HCT116 (cell line): ENCODE results near the gene TTC33. TPM values are rescaled to one million over a fixed set of nuclear protein-coding genes. Genes with fewer than 3 reads are reported as not detected.
"Not testable (repeated sequence)": the region's sequence is repeated elsewhere in the genome, so short reads cannot be mapped to it uniquely, and the experiment has no call there.

Experiments used
- ATAC-seq: fragments of 200-7000 bp; cut with Tn5 transposase; 2 replicates; pipeline ENCODE4 v1.9.1; 2020; ENCODE audit warnings: mild to moderate bottlenecking, moderate library complexity
- BruUV-seq: library from RNA; stranded (reverse); fragments of 400-500 nt; replicated peaks from 2 replicates; lab custom pipeline; 2021; lab: Mats Ljungman, UMichigan
- CTCF ChIA-PET: fragments of 300-600 bp; sonication (Branson Sonifier 250); formaldehyde crosslinking; loops from one replicate; lab custom pipeline; 2021; ENCODE audit warnings: antibody characterized with exemption; lab: Charles Lee
- POLR2A ChIA-PET: fragments of 300-600, 350-600 bp; sonication (Branson Sonifier 250); formaldehyde crosslinking; loops from one replicate; lab custom pipeline; 2021; ENCODE audit warnings: antibody characterized with exemption; lab: Charles Lee
- RAD21 ChIA-PET, 2 experiments: fragments of 300-600 bp; sonication (Branson Sonifier 250); formaldehyde crosslinking; loops; one replicate each; lab custom pipeline; 2023; ENCODE audit warnings: low total read pairs in 2 of 2; ENCODE audit not compliant: uncharacterized antibody in 2 of 2, unreplicated experiment in 2 of 2, low non-redundant PET in 1 of 2; lab: Charles Lee
- DNase-seq: peaks from one replicate; pipeline ENCODE4 v3.0.0-alpha.2; 2010; ENCODE audit warnings: low read depth, low spot score
- H2AFZ ChIP-seq: fragments of 200-600 bp; shearing (Covaris generic), sonication (generic); 2 replicates; pipeline ENCODE4 v1.6.1; 2017; ENCODE audit warnings: low read depth, mixed run types, mixed read lengths, antibody characterized with exemption, low read length; ENCODE audit not compliant: poor library complexity, severe bottlenecking
- H3K27ac ChIP-seq: 2 replicates; pipeline ENCODE4 v1.5.1; 2012; ENCODE audit warnings: low read depth, low read length
- H3K27me3 ChIP-seq: fragments of 200-600 bp; sonication (generic); 2 replicates; pipeline ENCODE4 v1.6.1; 2016; ENCODE audit warnings: mixed run types, low read length, mixed read lengths; ENCODE audit not compliant: insufficient read depth
- H3K36me3 ChIP-seq, 2 experiments: fragments of 200-500 bp in 1 of 2; fragments of 200-600 bp in 1 of 2; sonication (Bioruptor generic) in 1 of 2; sonication (generic) in 1 of 2; 2 replicates each; pipeline versions ENCODE4 v1.5.1 to v1.6.1; 2014 to 2016; ENCODE audit warnings: low read length in 2 of 2, inconsistent platforms in 1 of 2, mixed read lengths in 1 of 2, mixed run types in 1 of 2; ENCODE audit not compliant: insufficient read depth in 2 of 2, control insufficient read depth in 1 of 2
- H3K4me1 ChIP-seq, 2 experiments: fragments of 200-600 bp in 1 of 2; sonication (generic) in 1 of 2; 2 replicates each; pipeline versions ENCODE4 v1.5.1 to v1.6.1; 2012 to 2017; ENCODE audit warnings: low read length in 2 of 2, inconsistent platforms in 1 of 2, mild to moderate bottlenecking in 1 of 2, mixed read lengths in 1 of 2, mixed run types in 1 of 2, moderate library complexity in 1 of 2; ENCODE audit not compliant: insufficient read depth in 2 of 2, control insufficient read depth in 1 of 2
- H3K4me2 ChIP-seq: fragments of 200-600 bp; sonication (generic); 2 replicates; pipeline ENCODE4 v1.6.1; 2017; ENCODE audit warnings: mixed run types, low read length, mixed read lengths
- H3K4me3 ChIP-seq, 2 experiments: fragments of 200-600 bp in 1 of 2; sonication (generic) in 1 of 2; replicated peaks in 1 of 2; 2 replicates each; pipeline ENCODE4 v1.5.1; 2011 to 2016; ENCODE audit warnings: low read length in 2 of 2, control low read depth in 1 of 2, low read depth in 1 of 2, mild to moderate bottlenecking in 1 of 2, mixed read lengths in 1 of 2, mixed run types in 1 of 2
- H3K79me2 ChIP-seq: fragments of 200-600 bp; sonication (generic); 2 replicates; pipeline ENCODE4 v1.6.1; 2017; ENCODE audit warnings: mild to moderate bottlenecking, mixed run types, low read length, moderate library complexity, mixed read lengths; ENCODE audit not compliant: insufficient read depth
- H3K9ac ChIP-seq: fragments of 200-600 bp; sonication (generic); 2 replicates; pipeline ENCODE4 v1.6.1; 2016; ENCODE audit warnings: low read length, mixed read lengths
- H3K9me2 ChIP-seq: fragments of 200-600 bp; sonication (generic), shearing (Covaris generic); 2 replicates; pipeline ENCODE4 v1.6.1; 2017; ENCODE audit warnings: mixed run types, mild to moderate bottlenecking, moderate library complexity; ENCODE audit not compliant: insufficient read depth
- H3K9me3 ChIP-seq, 2 experiments: fragments of 200-500 bp in 1 of 2; fragments of 200-600 bp in 1 of 2; sonication (Bioruptor generic) in 1 of 2; sonication (generic) in 1 of 2; 2 replicates each; pipeline ENCODE4 v1.6.1; 2014 to 2017; ENCODE audit warnings: low read length in 2 of 2, mixed read lengths in 2 of 2, inconsistent platforms in 1 of 2, low read depth in 1 of 2, mild to moderate bottlenecking in 1 of 2, mixed run types in 1 of 2, moderate library complexity in 1 of 2; ENCODE audit not compliant: control insufficient read depth in 1 of 2, insufficient read depth in 1 of 2
- H4K20me1 ChIP-seq: fragments of 200-600 bp; sonication (generic), shearing (Covaris generic); 2 replicates; pipeline ENCODE4 v1.6.1; 2017; ENCODE audit warnings: mixed run types, mild to moderate bottlenecking, moderate library complexity; ENCODE audit not compliant: insufficient read depth
- CBX3 ChIP-seq: IDR thresholded peaks from 2 replicates; pipeline ENCODE4 v1.6.1; 2012; ENCODE audit warnings: low read depth
- CEBPB ChIP-seq: IDR thresholded peaks from 2 replicates; pipeline ENCODE4 v1.6.1; 2012; ENCODE audit warnings: low read depth
- ELF1 ChIP-seq: IDR thresholded peaks from 2 replicates; pipeline ENCODE4 v1.6.1; 2012; ENCODE audit warnings: low read depth, borderline replicate concordance
- JUND ChIP-seq: IDR thresholded peaks from 2 replicates; pipeline ENCODE4 v1.6.1; 2012
- RAD21 ChIP-seq: IDR thresholded peaks from 2 replicates; pipeline ENCODE4 v1.6.1; 2012; ENCODE audit warnings: low read depth, mild to moderate bottlenecking
- SRF ChIP-seq: IDR thresholded peaks from 2 replicates; pipeline ENCODE4 v1.6.1; 2012; ENCODE audit warnings: low read depth
- ZNF274 ChIP-seq: fragments of 200-500 bp; sonication (Bioruptor generic); IDR thresholded peaks from 2 replicates; pipeline ENCODE4 v1.6.1; 2014; ENCODE audit warnings: mild to moderate bottlenecking, low read depth, low read length, inconsistent platforms
- intact Hi-C: fragments of 100-400 bp; cut with micrococcal nuclease; formaldehyde crosslinking; loops from 2 replicates; pipeline ENCODE4 v1.10.0; 2022
- total RNA-seq: library from RNA; stranded (reverse); gene quantifications from one replicate; pipeline ENCODE4 v1.2.1, GENCODE V29; 2021; ENCODE audit not compliant: unreplicated experiment
- TF ChIP-seq, protein P1 (sequence below): IDR thresholded peaks from 2 replicates; pipeline ENCODE4 v1.6.1; 2012; ENCODE audit warnings: low read depth
- TF ChIP-seq, protein P2 (sequence below): IDR thresholded peaks from 2 replicates; pipeline ENCODE4 v1.6.1; 2012
- TF ChIP-seq, protein P3 (sequence below): IDR thresholded peaks from 2 replicates; pipeline ENCODE4 v1.6.1; 2011; ENCODE audit warnings: mild to moderate bottlenecking, low read length, moderate library complexity; ENCODE audit not compliant: insufficient replicate concordance; ENCODE audit errors: extremely low read depth
- TF ChIP-seq, protein P4 (sequence below), 3 experiments: fragments of 200-600 bp in 1 of 3; sonication (generic) in 1 of 3; IDR thresholded peaks in 2 of 3; conservative IDR thresholded peaks in 1 of 3; 2 replicates each; pipeline ENCODE4 v1.5.1; 2012 to 2017; ENCODE audit warnings: low read depth in 2 of 3, low read length in 2 of 3, antibody characterized with exemption in 1 of 3, borderline replicate concordance in 1 of 3, control low read depth in 1 of 3, mild to moderate bottlenecking in 1 of 3, mixed read lengths in 1 of 3, mixed run types in 1 of 3, moderate library complexity in 1 of 3; ENCODE audit not compliant: insufficient read depth in 1 of 3

Gene TTC33
- total RNA-seq, 1 experiment from 2014 or later, result 14.5 TPM

DNA sequence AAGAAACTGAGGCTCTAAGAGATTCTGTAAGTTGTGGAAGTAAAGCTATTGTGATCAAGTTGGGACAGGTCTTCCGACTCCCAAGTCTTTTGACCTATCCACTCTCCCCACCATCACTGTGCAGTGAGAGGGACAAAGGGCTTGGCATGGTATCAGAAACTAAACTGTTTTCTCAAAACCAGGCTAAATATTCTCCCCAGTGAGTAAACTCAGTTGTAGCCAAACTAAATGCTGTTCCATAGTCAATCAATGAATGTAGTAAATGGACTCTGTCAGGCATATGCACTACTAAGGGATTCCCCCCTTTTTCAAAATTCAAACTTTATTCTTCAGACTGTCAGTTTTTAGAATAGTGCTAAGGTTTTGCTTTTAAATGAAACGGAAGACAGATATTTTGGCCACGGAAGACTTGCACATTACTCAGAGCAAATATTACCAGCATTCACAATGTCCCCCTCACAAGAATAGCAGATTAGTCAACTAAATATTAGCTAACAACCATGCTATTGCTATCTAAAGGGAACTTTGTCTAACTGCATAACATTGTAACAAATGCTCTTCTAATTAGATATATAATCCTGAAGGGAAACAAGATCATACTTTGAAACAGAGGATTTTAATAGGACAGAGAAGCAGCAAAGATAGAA, 35.3 kb upstream of the TTC33 start:
- ATAC-seq (no peak), DNase-seq (no peak)
- Histone ChIP-seq H3K36me3 (peaks cover 0 to 17% of the 10 kb centered on the region in 2 experiments; a peak in 3 of 4 replicates), H3K27me3 (no peaks in the 10 kb centered on the region), H3K27ac (no peak overlapping the region), H3K79me2 (peaks cover 100% of the 10 kb centered on the region), H3K9me3 (peaks cover 0 to 6% of the 10 kb centered on the region in 2 experiments; a peak in 2 of 4 replicates), H3K9ac (no peak overlapping the region), H3K9me2 (no peaks in the 10 kb centered on the region), H3K4me1 (no peaks in the 10 kb centered on the region), H4K20me1 (0 out of 2 replicates have a peak, but pooled peaks cover 15% of the 10 kb centered on the region), H2AFZ (no peak overlapping the region), H3K4me3 (no peak overlapping the region), H3K4me2 (no peak overlapping the region)
- TF ChIP-seq ELF1 (no peak), CBX3 (no peak), CEBPB (no peak), ZNF274 (no peak), SRF (no peak), RAD21 (no peak), JUND (no peak)
- TF ChIP-seq, protein P1, sequence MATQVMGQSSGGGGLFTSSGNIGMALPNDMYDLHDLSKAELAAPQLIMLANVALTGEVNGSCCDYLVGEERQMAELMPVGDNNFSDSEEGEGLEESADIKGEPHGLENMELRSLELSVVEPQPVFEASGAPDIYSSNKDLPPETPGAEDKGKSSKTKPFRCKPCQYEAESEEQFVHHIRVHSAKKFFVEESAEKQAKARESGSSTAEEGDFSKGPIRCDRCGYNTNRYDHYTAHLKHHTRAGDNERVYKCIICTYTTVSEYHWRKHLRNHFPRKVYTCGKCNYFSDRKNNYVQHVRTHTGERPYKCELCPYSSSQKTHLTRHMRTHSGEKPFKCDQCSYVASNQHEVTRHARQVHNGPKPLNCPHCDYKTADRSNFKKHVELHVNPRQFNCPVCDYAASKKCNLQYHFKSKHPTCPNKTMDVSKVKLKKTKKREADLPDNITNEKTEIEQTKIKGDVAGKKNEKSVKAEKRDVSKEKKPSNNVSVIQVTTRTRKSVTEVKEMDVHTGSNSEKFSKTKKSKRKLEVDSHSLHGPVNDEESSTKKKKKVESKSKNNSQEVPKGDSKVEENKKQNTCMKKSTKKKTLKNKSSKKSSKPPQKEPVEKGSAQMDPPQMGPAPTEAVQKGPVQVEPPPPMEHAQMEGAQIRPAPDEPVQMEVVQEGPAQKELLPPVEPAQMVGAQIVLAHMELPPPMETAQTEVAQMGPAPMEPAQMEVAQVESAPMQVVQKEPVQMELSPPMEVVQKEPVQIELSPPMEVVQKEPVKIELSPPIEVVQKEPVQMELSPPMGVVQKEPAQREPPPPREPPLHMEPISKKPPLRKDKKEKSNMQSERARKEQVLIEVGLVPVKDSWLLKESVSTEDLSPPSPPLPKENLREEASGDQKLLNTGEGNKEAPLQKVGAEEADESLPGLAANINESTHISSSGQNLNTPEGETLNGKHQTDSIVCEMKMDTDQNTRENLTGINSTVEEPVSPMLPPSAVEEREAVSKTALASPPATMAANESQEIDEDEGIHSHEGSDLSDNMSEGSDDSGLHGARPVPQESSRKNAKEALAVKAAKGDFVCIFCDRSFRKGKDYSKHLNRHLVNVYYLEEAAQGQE, result no peak
- TF ChIP-seq, protein P2, sequence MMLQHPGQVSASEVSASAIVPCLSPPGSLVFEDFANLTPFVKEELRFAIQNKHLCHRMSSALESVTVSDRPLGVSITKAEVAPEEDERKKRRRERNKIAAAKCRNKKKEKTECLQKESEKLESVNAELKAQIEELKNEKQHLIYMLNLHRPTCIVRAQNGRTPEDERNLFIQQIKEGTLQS, result no peak
- TF ChIP-seq, protein P3, sequence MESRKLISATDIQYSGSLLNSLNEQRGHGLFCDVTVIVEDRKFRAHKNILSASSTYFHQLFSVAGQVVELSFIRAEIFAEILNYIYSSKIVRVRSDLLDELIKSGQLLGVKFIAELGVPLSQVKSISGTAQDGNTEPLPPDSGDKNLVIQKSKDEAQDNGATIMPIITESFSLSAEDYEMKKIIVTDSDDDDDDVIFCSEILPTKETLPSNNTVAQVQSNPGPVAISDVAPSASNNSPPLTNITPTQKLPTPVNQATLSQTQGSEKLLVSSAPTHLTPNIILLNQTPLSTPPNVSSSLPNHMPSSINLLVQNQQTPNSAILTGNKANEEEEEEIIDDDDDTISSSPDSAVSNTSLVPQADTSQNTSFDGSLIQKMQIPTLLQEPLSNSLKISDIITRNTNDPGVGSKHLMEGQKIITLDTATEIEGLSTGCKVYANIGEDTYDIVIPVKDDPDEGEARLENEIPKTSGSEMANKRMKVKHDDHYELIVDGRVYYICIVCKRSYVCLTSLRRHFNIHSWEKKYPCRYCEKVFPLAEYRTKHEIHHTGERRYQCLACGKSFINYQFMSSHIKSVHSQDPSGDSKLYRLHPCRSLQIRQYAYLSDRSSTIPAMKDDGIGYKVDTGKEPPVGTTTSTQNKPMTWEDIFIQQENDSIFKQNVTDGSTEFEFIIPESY, result no peak
- TF ChIP-seq, protein P4, sequence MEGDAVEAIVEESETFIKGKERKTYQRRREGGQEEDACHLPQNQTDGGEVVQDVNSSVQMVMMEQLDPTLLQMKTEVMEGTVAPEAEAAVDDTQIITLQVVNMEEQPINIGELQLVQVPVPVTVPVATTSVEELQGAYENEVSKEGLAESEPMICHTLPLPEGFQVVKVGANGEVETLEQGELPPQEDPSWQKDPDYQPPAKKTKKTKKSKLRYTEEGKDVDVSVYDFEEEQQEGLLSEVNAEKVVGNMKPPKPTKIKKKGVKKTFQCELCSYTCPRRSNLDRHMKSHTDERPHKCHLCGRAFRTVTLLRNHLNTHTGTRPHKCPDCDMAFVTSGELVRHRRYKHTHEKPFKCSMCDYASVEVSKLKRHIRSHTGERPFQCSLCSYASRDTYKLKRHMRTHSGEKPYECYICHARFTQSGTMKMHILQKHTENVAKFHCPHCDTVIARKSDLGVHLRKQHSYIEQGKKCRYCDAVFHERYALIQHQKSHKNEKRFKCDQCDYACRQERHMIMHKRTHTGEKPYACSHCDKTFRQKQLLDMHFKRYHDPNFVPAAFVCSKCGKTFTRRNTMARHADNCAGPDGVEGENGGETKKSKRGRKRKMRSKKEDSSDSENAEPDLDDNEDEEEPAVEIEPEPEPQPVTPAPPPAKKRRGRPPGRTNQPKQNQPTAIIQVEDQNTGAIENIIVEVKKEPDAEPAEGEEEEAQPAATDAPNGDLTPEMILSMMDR (IDR thresholded peaks at IDR 0.05 in 2 of 3, conservative IDR thresholded peaks at IDR 0.05 in 1 of 3; ENCODE audit: borderline replicate concordance in 1 of 3, insufficient read depth in 1 of 3, low read depth in 2 of 3, low read length in 2 of 3), result no peak
- ChIA-PET POLR2A (no interaction called here), CTCF (no interaction called here), RAD21 (no interaction called here)
- intact Hi-C loops, result no loop called here
- no TSS peak for BruUV-seq

DNA sequence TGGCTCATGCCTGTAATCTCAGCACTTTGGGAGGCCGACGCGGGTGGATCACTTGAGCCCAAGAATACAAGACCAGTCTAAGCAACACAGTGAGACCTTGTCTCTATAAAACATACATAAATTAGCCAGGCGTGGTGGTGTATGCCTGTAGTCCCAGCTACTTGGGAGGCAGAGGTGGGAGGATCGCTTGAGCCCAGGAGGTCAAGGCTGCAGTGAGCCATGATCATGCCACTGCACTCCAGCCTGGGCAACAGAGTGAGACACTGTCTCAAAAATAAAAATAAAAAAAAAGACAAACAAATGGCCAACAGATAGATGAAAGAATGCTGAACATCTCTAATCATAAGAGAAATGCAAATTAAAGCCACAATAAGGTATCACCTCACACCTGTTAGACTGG, 33.2 kb upstream of the TTC33 start:
- CTCF ChIA-PET, H3K9me3 ChIP-seq, RAD21 ChIA-PET, H3K9me2 ChIP-seq, ATAC-seq, H3K4me1 ChIP-seq, BruUV-seq, H3K27ac ChIP-seq, H3K27me3 ChIP-seq, H2AFZ ChIP-seq, H3K9ac ChIP-seq, H3K4me3 ChIP-seq, intact Hi-C loops, POLR2A ChIA-PET, H3K4me2 ChIP-seq, DNase-seq: not testable (repeated sequence)
- Histone ChIP-seq H3K36me3 (peaks cover 0 to 17% of the 10 kb centered on the region in 2 experiments; a peak in 3 of 4 replicates), H3K79me2 (peaks cover 99% of the 10 kb centered on the region), H4K20me1 (peaks cover 23% of the 10 kb centered on the region; the same call in 1 of the 2 replicates)
